Amniotic stem cell (primary cell): ENCODE measurements around the gene CAD.
"Not testable (repeated sequence)": the region's sequence is repeated elsewhere in the genome, so short reads cannot be mapped to it uniquely, and the experiment has no call there.

Experiments
- DNase-seq: peaks from one replicate; lab custom pipeline; 2025; lab: John Stamatoyannopoulos, UW

CAD gene

DNA sequence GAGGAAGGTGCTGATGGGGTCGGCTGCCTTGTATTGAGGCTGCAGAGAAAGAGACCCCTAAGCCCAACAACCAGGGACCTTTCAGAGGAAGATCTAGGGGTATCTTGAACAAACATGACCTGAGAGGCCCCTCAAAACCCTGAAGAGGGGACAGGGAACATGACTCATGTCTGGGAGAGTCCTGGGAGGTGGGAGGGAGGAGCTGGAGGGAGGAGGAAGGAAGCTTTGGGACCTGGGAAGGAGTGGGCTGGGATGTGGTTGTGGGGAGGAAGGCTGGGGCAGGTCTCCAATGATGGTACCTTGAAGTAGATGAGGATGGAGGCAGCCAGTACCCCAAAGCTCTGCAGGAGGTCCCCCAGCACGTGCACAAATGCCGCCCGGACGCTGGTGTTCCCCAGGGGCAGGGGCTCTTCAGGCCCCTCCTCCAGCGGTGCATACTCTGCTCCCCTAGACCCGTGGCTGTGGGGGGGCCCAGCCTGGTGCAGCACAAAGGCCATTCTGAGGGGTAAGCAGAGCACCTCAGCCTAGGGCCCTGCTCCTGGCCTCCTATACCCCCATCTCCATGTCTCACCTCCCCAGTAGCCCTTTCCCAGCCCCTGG is 39.8 kb downstream of the CAD start:
- DNase-seq: no peak

- no peak for DNase-seq
Observed at GRCh38 chr2:27258051-27258450, 40.9 kb downstream of the CAD start.

DNA sequence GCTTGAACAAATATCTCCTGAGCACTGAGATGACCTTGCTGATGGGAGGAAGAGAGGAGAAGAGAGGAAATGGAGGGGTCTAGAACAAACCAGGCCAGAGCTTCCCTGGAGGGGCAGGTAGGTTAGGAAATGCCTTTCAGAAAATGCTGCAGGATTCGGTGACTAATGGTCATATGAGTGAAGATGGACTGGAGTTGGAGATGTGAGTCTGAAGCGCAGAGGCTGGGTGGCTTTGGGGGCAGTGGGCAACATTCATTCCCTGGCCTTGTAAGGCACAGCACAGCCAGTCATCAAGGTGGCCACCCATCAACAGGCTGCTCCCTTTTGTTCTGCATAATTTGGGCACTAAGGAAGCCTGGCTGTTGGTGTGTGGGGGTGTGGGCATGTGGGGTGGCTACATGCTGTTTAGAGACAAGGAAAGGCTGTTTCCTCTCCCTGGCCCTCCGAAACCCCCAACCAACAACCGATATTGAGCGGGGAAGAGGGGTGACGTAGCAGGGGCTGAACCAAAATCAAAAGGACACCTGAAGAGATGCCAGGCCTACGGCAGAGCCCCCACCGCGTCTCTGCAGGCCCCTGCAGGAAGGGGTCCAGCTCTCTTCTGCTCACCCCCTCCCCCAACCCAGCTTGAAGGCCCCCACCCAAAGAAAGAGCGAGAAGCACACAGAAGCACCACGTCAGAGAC is 44.2 kb downstream of the CAD start:
- no peak for DNase-seq

- no peak for DNase-seq
Observed at GRCh38 chr2:27261926-27262298, 44.7 kb downstream of the CAD start.

- DNase-seq: no peak
Observed at GRCh38 chr2:27262379-27263286, 45.5 kb downstream of the CAD start, which contains the start of gene SLC30A3. SLC30A3 (minus strand) TSS chr2:27263047; CDS start chr2:27262906, 141 bp downstream.

- DNase-seq: no peak
Observed at GRCh38 chr2:27263287-27264252, 46.4 kb downstream of the CAD start.

- DNase-seq: no peak
Observed at GRCh38 chr2:27264253-27264752, 47.1 kb downstream of the CAD start.

DNA sequence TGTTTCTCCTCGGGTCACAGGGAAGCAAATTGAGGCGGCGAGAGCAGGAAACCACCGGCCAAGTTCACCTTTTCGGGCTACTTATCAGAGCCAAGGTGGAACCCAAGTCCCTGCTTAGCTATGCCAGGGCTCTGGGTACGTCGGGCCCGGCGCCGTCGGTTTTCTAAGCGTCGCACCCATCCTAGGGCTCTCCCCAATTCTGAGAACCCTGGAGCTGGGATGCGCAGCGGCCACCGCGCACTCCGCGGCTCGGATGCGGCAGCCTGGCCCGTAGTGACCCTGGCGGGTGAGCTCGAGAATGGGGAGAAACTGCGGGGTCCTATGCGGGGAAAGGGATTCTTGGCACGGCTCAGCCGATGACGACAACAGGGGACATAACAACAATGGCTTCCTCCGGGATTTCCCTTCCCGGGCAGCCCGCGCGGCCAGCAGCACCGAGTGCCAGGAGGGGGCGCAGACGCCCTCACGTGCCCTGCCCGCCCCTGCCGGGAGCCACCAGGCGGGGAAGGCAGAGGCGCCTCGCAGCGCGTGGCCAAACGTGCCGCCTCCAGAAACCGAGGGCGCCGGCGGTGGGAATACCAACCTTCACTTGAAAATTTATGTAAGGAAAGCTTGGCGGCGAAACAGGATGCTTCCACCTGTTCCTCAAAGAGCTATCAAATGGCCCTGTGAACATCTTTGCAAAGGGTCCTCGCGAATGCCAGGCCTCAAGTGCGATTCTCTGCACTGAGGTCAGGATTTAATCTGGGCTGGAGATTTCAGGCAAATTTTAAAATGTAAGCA is 47.8 kb downstream of the CAD start:
- DNase-seq: no peak

- no peak for DNase-seq
Observed at GRCh38 chr2:27265536-27265870, 48.3 kb downstream of the CAD start.

DNA sequence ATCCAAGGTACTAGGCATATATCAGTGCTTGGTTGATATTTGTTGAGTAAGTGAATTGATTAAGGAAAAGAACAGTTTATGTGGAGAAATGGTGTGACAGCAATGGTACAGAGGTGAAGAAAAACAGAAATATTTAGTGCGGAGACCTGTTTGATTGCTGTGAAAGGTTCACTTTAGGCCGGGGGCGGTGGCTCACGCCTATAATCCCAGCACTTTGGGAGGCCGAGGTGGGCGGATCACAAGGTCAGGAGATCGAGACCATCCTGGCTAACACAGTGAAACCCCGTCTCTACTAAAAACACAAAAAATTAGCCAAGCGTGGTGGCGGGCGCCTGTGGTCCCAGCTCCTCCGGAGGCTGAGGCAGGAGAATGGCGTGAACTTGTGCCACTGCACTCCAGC is 51.1 kb downstream of the CAD start:
- DNase-seq: not testable (repeated sequence)

DNA sequence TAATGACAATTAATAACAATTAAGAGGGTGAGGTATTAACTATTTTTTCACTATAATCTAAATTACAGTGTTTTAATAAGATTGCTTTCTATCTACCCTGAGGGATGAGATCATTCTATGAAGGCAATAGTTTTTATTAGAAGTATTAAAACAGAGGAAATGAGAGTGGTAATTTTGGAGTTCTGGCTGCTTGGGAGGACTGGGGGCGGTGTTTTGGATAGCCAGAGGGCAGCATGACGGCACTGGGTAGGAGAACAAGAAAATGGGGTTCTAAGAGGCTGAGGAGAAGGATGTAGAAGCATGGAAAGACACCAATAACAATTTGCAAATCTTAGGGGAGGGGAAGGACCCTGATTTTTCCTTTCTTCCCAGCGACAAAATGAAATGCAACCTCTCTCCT is 53.0 kb downstream of the CAD start:
- DNase-seq: no peak

- no peak for DNase-seq
Observed at GRCh38 chr2:27270670-27271069, 53.5 kb downstream of the CAD start.

DNA sequence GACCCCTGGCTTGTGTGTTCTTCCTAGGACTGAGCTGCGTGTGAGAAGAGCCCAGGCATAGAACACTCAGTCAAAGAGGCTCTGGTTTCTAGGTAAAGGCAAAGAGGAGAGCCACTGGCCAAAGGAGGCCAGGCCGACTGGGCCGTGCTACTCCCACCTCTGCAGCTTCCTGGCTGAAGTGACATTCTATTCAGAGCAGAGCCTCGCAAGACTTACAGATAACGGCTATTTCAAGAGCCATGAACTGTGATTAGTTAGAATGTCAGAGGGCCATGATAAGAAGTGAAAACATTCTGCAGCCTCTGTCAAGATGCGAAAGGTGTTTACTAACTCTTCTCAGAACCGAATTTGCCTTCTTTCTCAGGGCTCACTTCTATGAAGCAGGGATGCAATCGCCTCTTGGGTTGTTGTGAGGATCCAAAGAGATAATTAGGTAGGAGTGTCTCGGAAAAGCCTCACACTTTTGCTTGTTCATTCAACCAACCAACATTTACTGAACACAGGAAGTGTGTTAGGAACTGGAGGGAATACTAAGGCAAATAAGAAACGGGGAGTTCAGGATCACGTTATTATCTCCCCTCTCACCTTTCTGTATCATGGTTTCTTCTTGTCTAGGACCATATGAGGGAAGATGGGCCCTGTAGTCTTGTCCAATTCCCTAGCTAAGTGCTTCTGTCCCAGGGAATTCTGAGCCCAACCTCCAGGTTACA is 54.6 kb downstream of the CAD start:
- DNase-seq: no peak

DNA sequence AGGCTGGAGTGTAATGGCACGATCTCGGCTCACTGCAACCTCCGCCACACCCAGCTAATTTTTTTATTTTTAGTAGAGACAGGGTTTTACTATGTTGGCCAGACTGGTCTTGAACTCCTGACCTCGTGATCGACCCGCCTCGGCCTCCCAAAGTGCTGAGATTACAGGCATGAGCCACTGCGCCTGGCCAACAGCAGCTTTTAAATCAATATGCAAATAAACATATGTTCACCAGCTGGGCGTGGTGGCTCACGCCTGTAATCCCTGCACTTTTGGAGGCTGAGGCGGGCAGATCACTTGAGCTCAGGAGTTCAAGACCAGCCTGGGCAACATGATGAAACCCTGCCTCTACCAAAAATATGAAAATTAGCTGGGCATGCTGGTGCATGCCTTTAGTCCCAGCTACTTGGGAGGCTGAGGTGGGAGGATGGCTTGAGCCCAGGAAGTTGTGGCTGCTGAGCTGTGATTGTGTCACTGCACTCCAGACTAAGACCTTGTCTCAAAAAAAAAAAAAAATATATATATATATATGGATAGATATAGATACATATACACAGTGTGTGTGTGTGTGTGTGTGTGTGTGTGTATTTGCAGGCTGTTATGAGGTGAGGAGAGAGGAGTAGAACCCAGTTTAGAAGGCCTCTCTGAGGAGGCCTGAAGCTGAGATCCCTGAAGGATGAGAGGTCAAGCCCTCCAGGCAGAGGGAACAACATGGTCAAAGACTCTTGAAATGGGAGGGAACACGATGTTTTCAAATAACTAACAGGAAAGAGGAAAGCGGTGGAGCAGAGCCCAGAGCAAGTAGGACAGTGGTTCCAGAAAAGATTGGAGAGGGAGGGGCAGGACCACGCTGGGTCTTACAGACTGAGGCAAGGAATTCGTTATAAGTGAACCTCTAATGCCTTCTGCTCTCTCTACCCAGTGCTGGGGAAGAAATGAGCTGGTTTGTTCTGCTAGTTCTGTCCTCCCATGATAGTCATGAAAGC is 55.7 kb downstream of the CAD start:
- DNase-seq: not testable (repeated sequence)

DNA sequence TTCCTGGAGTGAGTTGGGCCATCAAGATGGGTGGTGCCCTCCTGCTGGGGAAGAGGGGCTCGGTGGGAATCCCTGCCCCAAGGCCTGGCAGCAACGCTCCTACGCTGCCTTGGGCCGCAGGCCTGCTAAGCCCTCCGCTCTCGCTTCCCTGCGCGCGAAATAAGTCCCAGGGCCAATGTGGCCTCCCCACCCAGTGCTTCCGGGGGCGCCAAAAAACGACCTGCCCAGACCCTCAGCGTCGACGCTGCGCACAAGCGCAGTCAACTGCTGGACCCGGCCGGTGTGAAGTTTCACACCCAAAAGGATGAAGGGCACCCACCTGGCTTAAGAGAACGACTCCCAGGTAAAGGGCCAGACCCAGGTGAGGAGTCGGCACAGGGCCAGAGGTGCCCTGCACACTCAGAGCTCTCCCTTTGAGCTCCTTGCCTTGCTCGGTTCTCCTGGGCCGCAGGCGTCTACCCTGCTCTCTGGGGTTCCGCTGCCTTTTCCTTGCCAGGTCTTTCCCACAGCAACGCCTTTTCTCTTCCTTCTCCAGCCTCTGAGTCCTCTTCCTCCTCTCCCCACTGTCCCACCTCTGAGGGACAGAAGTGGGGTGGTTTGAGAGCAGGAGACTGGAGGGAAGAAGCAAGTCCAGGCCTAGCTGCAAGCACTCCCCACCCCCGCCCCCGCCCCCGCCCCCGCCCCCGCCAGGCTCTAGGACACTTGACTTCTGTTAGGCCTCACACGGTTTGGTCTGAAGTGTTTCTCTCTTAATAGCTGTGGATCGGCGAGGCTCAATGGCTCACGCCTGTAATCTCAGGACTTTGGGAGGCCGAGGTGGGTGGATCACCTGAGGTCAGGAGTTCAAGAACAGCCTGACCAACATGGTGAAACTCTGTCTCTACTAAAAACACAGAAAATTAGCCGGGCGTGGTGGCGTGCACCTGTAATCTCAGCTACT is 58.3 kb downstream of the CAD start, which contains the start of gene DNAJC5G:
DNAJC5G (plus strand) TSS at position 223 of the 940 bp plus-strand sequence. CDS start 1,296 bp downstream, outside the sequence.
- DNase-seq: no peak

DNA sequence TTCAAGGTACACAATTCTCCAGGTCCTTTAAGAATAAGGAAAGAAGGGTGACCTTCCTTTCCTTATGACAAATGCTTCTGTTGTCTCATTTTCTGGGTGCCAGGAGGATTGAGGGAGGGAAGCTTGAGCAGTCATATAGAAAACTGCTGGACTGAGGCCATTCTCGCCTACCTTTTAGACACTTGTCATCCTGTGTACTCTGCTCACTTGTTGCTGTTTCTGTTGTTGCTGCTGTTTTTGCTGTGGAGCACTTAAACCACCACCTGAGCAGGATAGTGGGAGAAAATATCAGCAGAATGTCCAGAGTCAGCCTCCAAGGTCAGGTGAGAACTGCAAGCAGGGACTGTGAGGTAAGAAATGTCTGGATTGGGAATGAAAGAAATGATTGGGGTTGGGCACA is 60.8 kb downstream of the CAD start:
- no peak for DNase-seq

GRCh38 chr2:27280826-27281225 is 63.7 kb downstream of the CAD start:
- DNase-seq: no peak

GRCh38 chr2:27281442-27281841 is 64.3 kb downstream of the CAD start:
- DNase-seq: no peak
